ENCODE measurements around the gene ABI2. TPM values are rescaled to one million over a fixed set of nuclear protein-coding genes. Genes with fewer than 3 reads are reported as not detected.

The ABI2 gene
- total RNA-seq, 6 donors from 2014 or later, result 30.3 to 41.6 (median 35.5) TPM

- Histone ChIP-seq H3K4me3 (no peak overlapping the region), H3K27me3 (no peaks in the 10 kb centered on the region), H3K9me3 (no peaks in the 10 kb centered on the region), H3K36me3 (peaks cover 7 to 94% (median 55%) of the 10 kb centered on the region in 4 donors), H3K4me1 (peaks cover 0 to 8% (median 2%) of the 10 kb centered on the region in 4 donors), H3K27ac (peak overlapping the region in 1 of 4 donors; percentile 14)
- TF ChIP-seq POLR2AphosphoS5 (IDR thresholded peaks at IDR 0.05) (no peak), EP300 (IDR thresholded peaks at IDR 0.05) (no peak), POLR2A (IDR thresholded peaks at IDR 0.05) (no peak), CTCF (IDR thresholded peaks at IDR 0.05) (no peak)
- ATAC-seq (ENCODE audit: low FRiP score in 2 of 2) (no peak), DNase-seq (no peak)
- 56 to 63% methylated on average over 7 of the region's 7 CpGs for WGBS, 2 donors
Observed at GRCh38 chr2:203444738-203445137, 116.5 kb downstream of the ABI2 start.

- ATAC-seq (ENCODE audit: low FRiP score in 2 of 2), result no peak
- no peak for DNase-seq
- H3K9me3 ChIP-seq, result no peaks in the 10 kb centered on the region
- 41 to 67% methylated on average over 3 of the region's 3 CpGs for WGBS, 2 donors
- TF ChIP-seq POLR2AphosphoS5 (IDR thresholded peaks at IDR 0.05) (no peak), CTCF (IDR thresholded peaks at IDR 0.05) (no peak), EP300 (IDR thresholded peaks at IDR 0.05) (no peak), POLR2A (IDR thresholded peaks at IDR 0.05) (no peak)
- peaks cover 0 to 8% (median 3%) of the 10 kb centered on the region in 4 donors for H3K4me1 ChIP-seq
- H3K27me3 ChIP-seq, result no peaks in the 10 kb centered on the region
- peaks cover 5 to 94% (median 46%) of the 10 kb centered on the region in 4 donors for H3K36me3 ChIP-seq
- no peak overlapping the region for H3K4me3 ChIP-seq
- peak overlapping the region in 1 of 4 donors; percentile 34 for H3K27ac ChIP-seq
Observed at GRCh38 chr2:203446071-203446481, 117.9 kb downstream of the ABI2 start.

- H3K27me3 ChIP-seq, result no peaks in the 10 kb centered on the region
- WGBS, 2 donors, result 94 to 97% methylated on average over 3 of the region's 3 CpGs
- H3K27ac ChIP-seq, result peak overlapping the region in 1 of 4 donors; percentile 34
- TF ChIP-seq CTCF (IDR thresholded peaks at IDR 0.05), result no peak
- no peak for TF ChIP-seq EP300 (IDR thresholded peaks at IDR 0.05)
- TF ChIP-seq POLR2A (IDR thresholded peaks at IDR 0.05), result no peak
- TF ChIP-seq POLR2AphosphoS5 (IDR thresholded peaks at IDR 0.05), result no peak
- DNase-seq (no peak), ATAC-seq (ENCODE audit: low FRiP score in 2 of 2) (no peak)
- H3K4me3 ChIP-seq, result no peak overlapping the region
- H3K36me3 ChIP-seq, result peaks cover 5 to 94% (median 39%) of the 10 kb centered on the region in 4 donors
- peaks cover 0 to 9% (median 8%) of the 10 kb centered on the region in 4 donors for H3K4me1 ChIP-seq
- no peaks in the 10 kb centered on the region for H3K9me3 ChIP-seq
Observed at GRCh38 chr2:203446780-203447179, 118.6 kb downstream of the ABI2 start.

GRCh38 chr2:203450561-203450960, 122.4 kb downstream of the ABI2 start:
- no peak for DNase-seq
- Histone ChIP-seq H3K9me3 (no peaks in the 10 kb centered on the region), H3K4me1 (peaks cover 4 to 13% (median 10%) of the 10 kb centered on the region in 4 donors), H3K36me3 (peaks cover 5 to 95% (median 24%) of the 10 kb centered on the region in 4 donors), H3K4me3 (no peak overlapping the region), H3K27ac (no peak overlapping the region), H3K27me3 (no peaks in the 10 kb centered on the region)
- ATAC-seq (ENCODE audit: low FRiP score in 2 of 2), result no peak
- no peak for TF ChIP-seq POLR2AphosphoS5 (IDR thresholded peaks at IDR 0.05)
- TF ChIP-seq EP300 (IDR thresholded peaks at IDR 0.05), result no peak
- TF ChIP-seq POLR2A (IDR thresholded peaks at IDR 0.05), result no peak
- TF ChIP-seq CTCF (IDR thresholded peaks at IDR 0.05), result no peak
- WGBS, 2 donors, result 88 to 93% methylated on average over 3 of the region's 3 CpGs

- ATAC-seq (ENCODE audit: low FRiP score in 2 of 2), result no peak
- H3K36me3 ChIP-seq, result peaks cover 5 to 95% (median 22%) of the 10 kb centered on the region in 4 donors
- peaks cover under 1 to 13% (median 8%) of the 10 kb centered on the region in 4 donors for H3K4me1 ChIP-seq
- H3K27ac ChIP-seq, result no peak overlapping the region
- 97 to 100% methylated on average over 2 of the region's 2 CpGs for WGBS, 2 donors
- no peak for DNase-seq
- no peaks in the 10 kb centered on the region for H3K27me3 ChIP-seq
- H3K9me3 ChIP-seq, result no peaks in the 10 kb centered on the region
- TF ChIP-seq EP300 (IDR thresholded peaks at IDR 0.05) (no peak), POLR2AphosphoS5 (IDR thresholded peaks at IDR 0.05) (no peak), POLR2A (IDR thresholded peaks at IDR 0.05) (no peak), CTCF (IDR thresholded peaks at IDR 0.05) (no peak)
- H3K4me3 ChIP-seq, result no peak overlapping the region
Observed at GRCh38 chr2:203451011-203451410, 122.8 kb downstream of the ABI2 start.

All from upper lobe of left lung (tissue), 6 donors.